HG02623 (cell line): ENCODE measurements around the gene ITM2C.

Source experiments
- ATAC-seq: cut with Tn5 transposase; IDR thresholded peaks from one replicate; pipeline ENCODE4 v1.9.1; 2021; ENCODE audit warnings: moderate library complexity; ENCODE audit not compliant: unreplicated experiment

Gene ITM2C

DNA sequence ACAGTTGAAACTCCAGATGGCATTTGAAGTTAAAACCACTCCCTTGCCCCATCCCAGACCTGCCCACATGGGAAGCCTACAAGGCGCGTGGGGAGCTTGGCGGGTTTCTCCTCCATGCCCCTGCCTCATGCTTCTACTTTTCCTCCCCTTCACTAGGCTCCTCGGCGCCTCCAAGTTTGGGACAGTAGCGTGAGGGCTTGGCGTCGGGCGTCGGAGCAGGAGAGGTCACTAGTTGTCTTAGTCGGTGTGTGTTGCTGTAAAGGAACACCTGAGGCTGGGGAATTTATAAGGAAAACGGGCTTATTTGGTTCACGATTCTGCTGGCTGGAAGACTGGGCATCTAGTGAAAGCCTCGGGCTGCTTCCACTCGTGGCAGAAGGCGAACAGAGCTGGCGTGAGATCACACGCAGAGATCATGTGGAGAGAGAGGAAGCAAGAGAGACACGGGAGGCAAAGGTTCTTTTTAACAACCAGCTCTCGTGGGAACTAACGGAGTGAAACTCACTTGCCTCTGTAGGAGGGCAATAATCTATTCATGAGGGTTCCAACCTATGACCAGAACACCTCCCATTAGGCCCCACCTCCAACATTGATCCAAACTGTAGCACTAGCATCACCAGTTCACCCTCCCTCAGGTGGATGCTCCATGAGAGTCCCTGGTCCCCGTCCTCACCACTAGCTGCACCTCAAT is 25.3 kb downstream of the ITM2C start:
- ATAC-seq, result no peak

GRCh38 chr2:230890646-230891045 is 25.9 kb downstream of the ITM2C start:
- no peak for ATAC-seq

DNA sequence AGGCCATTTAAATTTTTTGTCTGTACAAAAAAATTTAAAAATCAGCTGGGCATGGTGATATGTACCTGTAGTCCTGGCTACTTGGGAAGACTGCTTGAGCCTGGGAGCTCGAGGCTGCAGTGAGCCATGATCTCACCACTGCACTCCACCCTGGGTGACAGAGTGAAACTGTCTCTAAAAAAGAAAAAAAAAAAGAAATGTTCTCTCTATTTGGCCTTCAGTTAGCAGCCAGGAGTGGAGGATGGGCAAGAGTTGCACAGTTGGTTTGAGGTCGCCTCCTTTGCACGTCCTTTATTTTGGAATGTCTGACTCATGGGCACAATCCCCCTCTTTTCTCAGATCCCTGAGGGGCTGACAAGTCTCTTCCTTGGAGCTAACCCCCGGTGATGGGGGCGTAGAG is 26.3 kb downstream of the ITM2C start:
- ATAC-seq, result no peak

GRCh38 chr2:230891509-230891908 is 26.8 kb downstream of the ITM2C start:
- no peak for ATAC-seq

GRCh38 chr2:230893338-230893737 is 28.6 kb downstream of the ITM2C start:
- peak; percentile 72 for ATAC-seq

DNA sequence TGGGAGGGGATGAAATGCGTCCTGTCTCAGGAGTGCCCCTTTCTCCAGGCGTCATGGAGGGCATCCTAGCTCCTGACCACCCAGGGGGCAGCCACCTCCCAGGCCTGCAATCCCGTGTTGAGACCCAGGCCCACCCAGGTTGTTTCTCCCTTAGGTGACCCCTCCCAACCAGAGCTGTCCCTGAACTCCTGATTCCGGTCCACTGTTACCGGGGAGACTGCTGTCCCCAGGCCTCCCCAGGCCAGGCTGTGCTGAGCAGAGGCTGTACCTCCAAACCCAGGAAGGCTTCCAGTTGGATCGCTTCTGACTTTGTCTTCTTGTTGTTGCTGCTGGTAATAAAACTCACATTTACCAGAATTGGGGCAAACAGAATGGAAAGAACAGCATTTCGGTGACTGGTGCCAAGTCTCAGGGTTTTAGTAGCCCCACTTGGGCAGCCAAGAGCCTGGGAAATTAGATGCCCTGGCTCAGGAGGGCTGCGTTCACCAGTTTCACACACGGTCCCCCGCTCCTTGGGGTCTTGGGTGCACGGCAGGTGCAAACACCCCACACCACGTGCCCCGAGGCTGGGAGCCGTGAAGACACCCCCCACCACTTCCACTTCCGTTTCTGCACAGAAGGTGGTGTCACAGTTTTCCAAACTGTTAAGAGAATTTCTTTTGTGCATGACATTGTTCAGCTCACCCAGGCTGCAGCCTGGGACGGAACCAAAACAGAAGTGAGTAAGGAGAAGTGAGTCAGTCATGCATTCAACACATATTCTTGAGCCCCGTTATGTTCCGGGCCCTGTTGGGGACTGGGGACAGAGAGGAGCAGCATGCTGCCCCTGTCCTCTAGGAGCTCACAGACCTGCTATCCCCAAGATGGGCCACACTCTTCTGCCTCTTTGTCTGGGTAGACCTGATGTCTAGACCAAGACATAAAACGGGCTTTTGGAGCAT is 29.4 kb downstream of the ITM2C start:
- peak; percentile 51 for ATAC-seq

DNA sequence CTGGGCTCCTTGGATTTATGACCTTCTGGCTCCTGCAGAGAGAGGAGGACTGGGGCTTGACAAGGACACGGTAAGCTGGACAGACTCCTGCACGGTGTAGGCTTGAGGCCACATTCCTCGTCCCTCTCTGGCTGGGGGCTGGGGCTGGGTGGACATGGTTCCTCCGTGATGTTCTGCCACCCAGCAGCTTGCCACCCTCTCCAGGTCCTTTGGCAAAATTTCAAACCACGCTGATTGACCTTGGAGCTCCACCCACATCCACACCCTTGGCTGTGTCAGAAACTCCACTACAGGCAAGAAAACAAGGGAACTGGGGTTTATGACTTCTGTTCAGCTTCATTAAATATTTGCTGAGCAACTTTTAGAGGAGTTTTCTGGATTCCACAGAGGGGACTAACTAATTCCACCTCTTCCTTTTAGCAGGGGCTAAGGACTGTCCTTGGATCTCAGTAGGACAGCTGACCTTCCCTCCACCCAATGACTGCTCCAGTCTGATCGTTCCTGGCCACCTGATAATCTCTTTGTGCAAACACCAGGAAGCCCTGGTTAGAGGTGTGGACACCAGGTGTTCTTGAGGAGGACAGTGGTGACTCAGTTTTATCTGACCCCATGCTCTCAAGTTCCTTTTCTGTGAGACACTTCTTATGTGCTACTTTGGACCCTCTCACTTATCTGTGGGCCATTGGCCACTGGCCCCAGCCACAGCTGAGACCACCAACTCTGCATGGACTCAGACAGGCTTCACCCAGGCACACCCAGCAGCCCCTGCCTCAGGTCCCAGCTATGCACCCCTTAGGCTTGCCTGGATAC is 31.0 kb downstream of the ITM2C start:
- no peak for ATAC-seq

- ATAC-seq, result no peak
Observed at GRCh38 chr2:230896346-230897115, 31.8 kb downstream of the ITM2C start.

GRCh38 chr2:230898016-230898712 is 33.4 kb downstream of the ITM2C start:
- no peak for ATAC-seq

- no peak for ATAC-seq
Observed at GRCh38 chr2:230898713-230899091, 34.0 kb downstream of the ITM2C start.

- no peak for ATAC-seq
Observed at GRCh38 chr2:230899287-230899686, 34.5 kb downstream of the ITM2C start.

GRCh38 chr2:230899786-230900185 is 35.0 kb downstream of the ITM2C start:
- ATAC-seq, result no peak

DNA sequence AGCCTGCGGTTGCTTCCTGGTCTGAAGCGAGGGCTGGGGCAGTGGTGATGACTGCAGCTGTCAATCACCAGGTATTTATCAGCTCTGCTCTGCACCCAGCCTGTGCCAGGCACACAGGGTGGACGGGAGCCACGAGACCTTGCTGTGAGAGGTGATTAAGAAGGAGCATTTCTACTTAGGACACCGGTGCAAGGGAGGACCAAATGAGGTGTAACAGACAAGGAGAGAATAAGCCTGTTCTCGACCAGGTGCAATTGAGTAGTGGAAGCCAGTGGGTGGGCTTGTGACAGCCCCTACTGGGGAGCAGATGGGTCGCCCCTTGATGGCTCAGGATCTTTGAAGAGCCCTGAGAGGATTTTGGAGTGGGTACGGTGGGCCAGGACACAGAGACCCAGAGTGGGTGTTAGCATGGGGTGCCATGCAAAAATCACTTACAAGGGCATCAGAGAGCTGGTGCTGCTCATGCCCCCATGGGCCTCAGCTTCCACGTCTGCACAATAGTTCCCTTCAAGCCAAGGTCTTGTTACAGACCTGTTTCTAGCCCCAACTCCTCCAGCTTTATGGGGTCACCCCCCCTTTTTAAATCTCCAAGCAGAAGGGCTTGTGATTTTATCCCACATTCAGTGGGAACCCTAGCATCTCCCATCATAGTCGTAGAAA is 35.7 kb downstream of the ITM2C start:
- no peak for ATAC-seq

DNA sequence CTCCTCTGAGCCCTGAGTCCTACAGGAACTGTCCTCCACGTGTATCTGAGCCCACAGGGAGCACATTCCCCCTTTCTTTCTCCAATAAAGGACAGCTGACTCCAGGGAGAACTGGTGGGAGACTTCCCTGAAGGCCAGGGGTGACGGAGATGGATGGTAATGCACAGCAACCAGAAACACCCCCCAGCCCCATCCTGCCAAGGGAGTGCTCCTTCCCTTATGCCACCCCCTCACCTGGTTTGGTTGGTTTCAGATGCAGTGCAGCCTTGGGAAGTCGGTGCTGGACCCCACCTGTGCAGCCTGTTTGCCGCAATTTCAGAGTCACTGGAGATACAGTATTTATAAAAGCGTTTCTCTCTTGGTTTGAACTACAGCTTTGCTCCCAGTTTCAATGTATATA is 36.3 kb downstream of the ITM2C start:
- no peak for ATAC-seq

GRCh38 chr2:230902180-230902899 is 37.6 kb downstream of the ITM2C start:
- peak; percentile 41 for ATAC-seq

- no peak for ATAC-seq
Observed at GRCh38 chr2:230903231-230904150, 38.7 kb downstream of the ITM2C start.

DNA sequence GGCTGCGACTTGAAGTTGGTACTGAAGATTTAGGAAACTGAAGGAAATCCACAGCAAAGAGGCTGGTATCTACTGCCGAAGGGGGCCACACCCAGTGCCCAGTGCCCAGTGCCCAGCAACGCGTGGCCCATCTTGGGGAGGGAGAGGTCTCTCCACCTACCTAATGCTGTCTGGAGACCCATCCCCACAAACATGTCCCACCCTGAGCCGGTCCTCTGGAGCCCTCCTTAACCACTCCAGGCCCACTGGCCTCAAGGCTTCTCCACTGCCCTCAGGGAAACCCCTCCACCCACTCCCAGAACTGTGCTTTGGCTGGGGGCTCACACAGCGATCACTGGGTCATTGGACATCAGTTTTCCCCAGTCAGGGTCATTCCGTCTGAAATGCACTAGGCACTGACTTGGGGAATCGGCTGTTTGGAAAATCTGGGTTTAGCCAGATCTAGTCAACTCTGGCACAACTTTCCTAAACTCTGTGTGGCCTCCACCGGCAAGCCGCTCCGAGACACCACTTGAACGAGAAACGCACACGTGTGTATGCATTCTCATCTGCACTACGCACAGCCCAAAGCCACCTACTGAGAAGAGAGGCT is 40.2 kb downstream of the ITM2C start:
- ATAC-seq, result no peak
